GM18907 (cell line): ENCODE measurements around the gene SSMEM1.
"Not testable (repeated sequence)": the region's sequence is repeated elsewhere in the genome, so short reads cannot be mapped to it uniquely, and the experiment has no call there.

ENCODE experiments used
- ATAC-seq: cut with Tn5 transposase; IDR thresholded peaks from one replicate; pipeline ENCODE4 v1.9.1; 2021; ENCODE audit warnings: mild to moderate bottlenecking, moderate library complexity; ENCODE audit not compliant: unreplicated experiment

The SSMEM1 gene

GRCh38 chr7:130243486-130243885, 35.8 kb downstream of the SSMEM1 start:
- not testable (repeated sequence) for ATAC-seq

DNA sequence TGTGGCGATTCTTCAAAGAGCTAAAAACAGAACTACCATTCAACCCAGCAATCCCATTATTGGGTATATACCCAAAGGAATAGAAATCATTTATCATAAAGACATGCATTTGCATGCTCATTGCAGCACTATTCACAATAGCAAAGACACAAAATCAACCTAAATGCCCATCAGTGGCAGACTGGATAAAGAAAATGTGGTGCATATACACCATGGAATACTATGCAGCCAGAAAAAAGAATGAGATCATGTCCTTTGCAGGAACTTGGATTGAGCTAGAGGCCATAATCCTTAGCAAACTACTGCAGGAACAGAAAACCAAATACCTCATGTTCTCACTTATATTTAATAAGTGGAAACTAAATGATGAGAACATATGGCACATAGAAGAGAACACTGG, 38.8 kb downstream of the SSMEM1 start:
- not testable (repeated sequence) for ATAC-seq

- not testable (repeated sequence) for ATAC-seq
Observed at GRCh38 chr7:130248842-130249241, 41.2 kb downstream of the SSMEM1 start.

DNA sequence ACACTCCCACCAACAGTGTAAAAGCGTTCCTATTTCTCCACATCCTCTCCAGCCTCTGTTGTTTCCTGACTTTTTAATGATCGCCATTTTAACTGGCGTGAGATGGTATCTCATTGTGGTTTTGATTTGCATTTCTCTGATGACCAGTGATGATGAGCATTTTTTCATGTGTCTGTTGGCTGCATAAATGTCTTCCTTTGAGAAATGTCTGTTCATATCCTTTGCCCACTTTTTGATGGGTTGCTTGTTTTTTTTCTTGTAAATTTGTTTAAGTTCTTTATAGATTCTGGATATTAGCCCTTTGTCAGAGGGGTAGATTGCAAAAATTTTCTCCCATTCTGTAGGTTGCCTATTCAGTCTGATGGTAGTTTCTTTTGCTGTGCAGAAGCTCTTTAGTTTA, 42.0 kb downstream of the SSMEM1 start:
- not testable (repeated sequence) for ATAC-seq

- no peak for ATAC-seq
Observed at GRCh38 chr7:130254555-130254954, 46.9 kb downstream of the SSMEM1 start.

DNA sequence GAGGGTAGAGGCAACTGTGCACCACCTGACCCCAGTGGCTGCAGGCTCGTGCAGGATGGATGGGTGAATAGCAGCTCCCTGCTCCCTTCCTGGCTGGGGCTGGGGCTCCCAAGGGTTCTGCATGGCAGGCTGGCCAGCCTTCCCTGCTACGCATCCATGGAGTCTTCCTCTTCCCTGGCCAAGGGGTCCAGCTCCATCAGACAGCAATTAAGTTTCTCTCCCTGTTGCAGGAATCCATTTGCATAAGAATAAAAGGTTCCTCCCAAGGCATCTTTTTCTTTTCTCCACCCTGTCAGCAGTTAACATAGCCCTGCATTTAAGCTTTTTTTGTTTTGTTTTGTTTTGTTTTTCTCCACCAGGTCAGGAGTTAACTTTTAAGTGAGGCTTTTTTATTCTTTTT, 49.0 kb downstream of the SSMEM1 start:
- no peak for ATAC-seq

GRCh38 chr7:130258494-130259078, 50.9 kb downstream of the SSMEM1 start:
- ATAC-seq, result no peak

DNA sequence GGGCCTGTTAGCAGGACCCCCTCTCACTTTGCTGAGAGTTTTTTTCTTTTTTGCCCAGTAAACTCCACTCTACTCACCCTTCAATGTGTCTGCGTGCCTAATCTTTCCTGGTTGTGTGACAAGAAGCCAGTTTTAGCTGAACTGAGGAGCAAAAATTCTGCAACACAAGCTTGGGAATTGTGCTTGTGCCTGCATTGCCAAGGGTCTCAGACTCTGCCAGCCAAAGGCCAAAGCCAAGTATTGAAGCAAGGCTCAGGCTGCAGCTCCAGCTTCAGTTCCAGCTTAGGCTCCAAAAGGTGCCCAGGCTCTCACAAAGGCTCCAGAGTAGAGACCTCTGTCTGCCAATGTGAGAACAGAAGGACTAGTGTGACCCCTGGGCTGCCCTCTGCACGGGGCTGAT, 54.8 kb downstream of the SSMEM1 start:
- ATAC-seq, result no peak

DNA sequence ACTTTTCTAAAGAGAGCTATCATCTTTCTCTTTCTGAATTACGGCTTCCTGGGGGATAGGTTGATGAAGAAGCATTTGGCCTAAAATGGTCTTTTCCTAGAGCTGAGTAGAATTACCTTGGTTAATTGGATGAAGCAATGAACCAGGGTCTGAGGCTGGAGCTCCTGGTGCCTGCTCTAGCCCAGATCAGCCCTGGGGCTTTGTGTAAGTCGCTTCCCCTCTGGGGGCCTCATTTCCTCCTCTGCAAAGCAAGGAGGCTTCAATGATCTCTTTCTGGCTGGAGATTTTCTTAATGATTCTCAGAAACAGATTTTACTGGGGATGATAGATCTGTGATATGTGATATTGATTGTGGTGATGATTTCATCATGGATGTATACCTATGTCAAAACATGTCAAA, 55.5 kb downstream of the SSMEM1 start:
- ATAC-seq, result no peak
